Keratinocyte (primary cell): ENCODE results near the gene GTF2IRD1. TPM values are rescaled to one million over a fixed set of nuclear protein-coding genes. Genes with fewer than 3 reads are reported as not detected.
"Not testable (repeated sequence)": the region's sequence is repeated elsewhere in the genome, so short reads cannot be mapped to it uniquely, and the experiment has no call there.

Experiments
- DNase-seq: peaks from one replicate; pipeline ENCODE4 v3.0.0-alpha.2; 2011; ENCODE audit warnings: low read depth, missing footprints, low spot score
- FAIRE-seq: peaks from 2 replicates; lab custom pipeline; 2011; peaks lifted over from hg19 to GRCh38; lab: Jason Lieb, UNC
- H2AFZ ChIP-seq: 2 replicates; pipeline ENCODE4 v1.6.0; 2012; ENCODE audit warnings: low read length, control low read depth, inconsistent platforms; ENCODE audit not compliant: control insufficient read depth
- H3K27ac ChIP-seq: 2 replicates; pipeline ENCODE4 v1.5.1; 2011; ENCODE audit warnings: low read length; ENCODE audit not compliant: control insufficient read depth, insufficient read depth
- H3K27me3 ChIP-seq: 3 replicates; pipeline ENCODE4 v1.6.0; 2011; ENCODE audit warnings: low read length; ENCODE audit not compliant: control insufficient read depth, insufficient read depth; ENCODE audit errors: extremely low read depth
- H3K36me3 ChIP-seq, 2 experiments: 2 replicates in 1 of 2; 3 replicates in 1 of 2; pipeline ENCODE4 v1.5.1; 2011; ENCODE audit warnings: low read length in 2 of 2, mild to moderate bottlenecking in 1 of 2; ENCODE audit not compliant: control insufficient read depth in 2 of 2, insufficient read depth in 2 of 2; ENCODE audit errors: extremely low read depth in 1 of 2
- H3K4me1 ChIP-seq: 3 replicates; pipeline ENCODE4 v1.5.1; 2011; ENCODE audit warnings: low read length; ENCODE audit not compliant: control insufficient read depth, insufficient read depth; ENCODE audit errors: extremely low read depth
- H3K4me2 ChIP-seq: 3 replicates; pipeline ENCODE4 v1.6.0; 2011; ENCODE audit warnings: low read depth, low read length; ENCODE audit not compliant: control insufficient read depth, insufficient read depth; ENCODE audit errors: extremely low read depth
- H3K4me3 ChIP-seq, 3 experiments: fragments of 200-600 bp in 1 of 3; sonication (generic) in 1 of 3; 2 replicates in 2 of 3; 3 replicates in 1 of 3; pipeline ENCODE4 v1.5.1; 2011 to 2016; ENCODE audit warnings: low read length in 3 of 3, mild to moderate bottlenecking in 3 of 3, control low read depth in 2 of 3, inconsistent platforms in 1 of 3, low read depth in 1 of 3, mixed read lengths in 1 of 3, mixed run types in 1 of 3, moderate library complexity in 1 of 3; ENCODE audit not compliant: control insufficient read depth in 2 of 3, insufficient read depth in 2 of 3; ENCODE audit errors: extremely low read depth in 1 of 3
- H3K79me2 ChIP-seq: 2 replicates; pipeline ENCODE4 v1.6.0; 2012; ENCODE audit warnings: low read length; ENCODE audit not compliant: control insufficient read depth, insufficient read depth
- H3K9ac ChIP-seq: 3 replicates; pipeline ENCODE4 v1.6.0; 2011; ENCODE audit warnings: low read length; ENCODE audit not compliant: control insufficient read depth, insufficient read depth; ENCODE audit errors: extremely low read depth
- H3K9me1 ChIP-seq: 3 replicates; pipeline ENCODE4 v1.6.0; 2011; ENCODE audit warnings: low read length; ENCODE audit not compliant: control insufficient read depth, insufficient read depth; ENCODE audit errors: extremely low read depth
- H3K9me3 ChIP-seq: 2 replicates; pipeline ENCODE4 v1.5.1; 2012; ENCODE audit warnings: low read depth, low read length; ENCODE audit not compliant: control insufficient read depth
- H4K20me1 ChIP-seq: 3 replicates; pipeline ENCODE4 v1.6.0; 2011; ENCODE audit warnings: low read length; ENCODE audit not compliant: control insufficient read depth, insufficient read depth; ENCODE audit errors: extremely low read depth
- CTCF ChIP-seq, 3 experiments: IDR thresholded peaks in 1 of 3; conservative IDR thresholded peaks in 1 of 3; optimal IDR thresholded peaks in 1 of 3; 2 replicates in 2 of 3; 3 replicates in 1 of 3; pipeline versions ENCODE3 to v1.5.1; 2011; ENCODE audit warnings: low read length in 3 of 3, mild to moderate bottlenecking in 3 of 3, moderate library complexity in 2 of 3, control low read depth in 1 of 3, inconsistent platforms in 1 of 3; ENCODE audit not compliant: insufficient read depth in 2 of 3; ENCODE audit errors: extremely low read depth in 1 of 3
- EZH2 ChIP-seq: IDR thresholded peaks from one replicate; pipeline ENCODE4 v1.6.1; 2012; ENCODE audit warnings: inconsistent platforms, mild to moderate bottlenecking, low read length, moderate library complexity
- dilution Hi-C: fragments of 300-500 bp; cut with MboI; formaldehyde crosslinking; loops from one replicate; pipeline ENCODE4 v1.7.0; 2020; ENCODE audit warnings: low sequenced_read_pairs; ENCODE audit not compliant: extremely low pct_ligation_motif_present
- polyA plus RNA-seq, 5 experiments: library from polyadenylated mRNA; depleted of rRNA in 3 of 5; stranded (reverse) in 3 of 5; stranded (forward) in 1 of 5; unstranded in 1 of 5; fragments of >200 nt; gene quantifications; 1 replicate in 1 of 5; 2 replicates in 3 of 5; 3 replicates in 1 of 5; pipeline versions ENCODE4 v1.2.1 to v1.2.3, GENCODE V29; 2011 to 2012; ENCODE audit warnings: missing spikeins in 2 of 5, low read depth in 1 of 5, low replicate concordance in 1 of 5

Gene GTF2IRD1
- polyA plus RNA-seq, 1 donor (not counting 4 experiments of a cell fraction or from before 2014, with no cell fraction given) = 19.4 TPM

- no peak for FAIRE-seq
- H4K20me1 ChIP-seq = no peaks in the 10 kb centered on the region
- no peaks in the 10 kb centered on the region for H3K79me2 ChIP-seq
- dilution Hi-C loops = no loop called here
- no peak overlapping the region for H3K4me2 ChIP-seq
- DNase-seq = no peak
- H3K9me1 ChIP-seq = no peaks in the 10 kb centered on the region
- no peaks in the 10 kb centered on the region for H3K27me3 ChIP-seq
- H3K36me3 ChIP-seq = no peaks in the 10 kb centered on the region
- no peak overlapping the region for H2AFZ ChIP-seq
- no peak overlapping the region for H3K27ac ChIP-seq
- no peaks in the 10 kb centered on the region for H3K4me1 ChIP-seq
- H3K9ac ChIP-seq = no peak overlapping the region
- no peaks in the 10 kb centered on the region for H3K9me3 ChIP-seq
- H3K4me3 ChIP-seq = no peak overlapping the region
- TF ChIP-seq CTCF (optimal IDR thresholded peaks at IDR 0.05 in 1 of 3, IDR thresholded peaks at IDR 0.05 in 1 of 3, conservative IDR thresholded peaks at IDR 0.05 in 1 of 3; ENCODE audit: extremely low read depth in 1 of 3, insufficient read depth in 2 of 3, low read length in 3 of 3) (no peak), EZH2 (no peak)
Measured at GRCh38 chr7:74429153-74429747, 24.5 kb upstream of the GTF2IRD1 start.

- H2AFZ ChIP-seq, H3K9ac ChIP-seq, DNase-seq, H3K36me3 ChIP-seq, H3K27ac ChIP-seq, H3K9me1 ChIP-seq, H3K4me3 ChIP-seq, H3K4me1 ChIP-seq, H3K9me3 ChIP-seq, H3K4me2 ChIP-seq, dilution Hi-C loops, H3K79me2 ChIP-seq, FAIRE-seq, H3K27me3 ChIP-seq, H4K20me1 ChIP-seq: not testable (repeated sequence)
Measured at GRCh38 chr7:74430409-74430808, 23.3 kb upstream of the GTF2IRD1 start.

- H3K4me1 ChIP-seq = no peaks in the 10 kb centered on the region
- no peaks in the 10 kb centered on the region for H3K79me2 ChIP-seq
- no peak for TF ChIP-seq CTCF (optimal IDR thresholded peaks at IDR 0.05 in 1 of 3, IDR thresholded peaks at IDR 0.05 in 1 of 3, conservative IDR thresholded peaks at IDR 0.05 in 1 of 3; ENCODE audit: extremely low read depth in 1 of 3, insufficient read depth in 2 of 3, low read length in 3 of 3)
- no peaks in the 10 kb centered on the region for H3K36me3 ChIP-seq
- no peak overlapping the region for H3K4me3 ChIP-seq
- no peak overlapping the region for H2AFZ ChIP-seq
- no peak overlapping the region for H3K27ac ChIP-seq
- H3K27me3 ChIP-seq = no peaks in the 10 kb centered on the region
- dilution Hi-C loops = no loop called here
- H3K4me2 ChIP-seq = no peak overlapping the region
- DNase-seq = no peak
- H4K20me1 ChIP-seq = no peaks in the 10 kb centered on the region
- no peaks in the 10 kb centered on the region for H3K9me1 ChIP-seq
- FAIRE-seq = no peak
- H3K9ac ChIP-seq = no peak overlapping the region
- H3K9me3 ChIP-seq = no peaks in the 10 kb centered on the region
Measured at GRCh38 chr7:74430961-74431466, 22.7 kb upstream of the GTF2IRD1 start.

GRCh38 chr7:74437291-74437571, 16.5 kb upstream of the GTF2IRD1 start:
- dilution Hi-C loops, H3K9me3 ChIP-seq, H3K79me2 ChIP-seq, H3K36me3 ChIP-seq, H2AFZ ChIP-seq, H3K9ac ChIP-seq, H3K4me2 ChIP-seq, H3K4me1 ChIP-seq, DNase-seq, H3K4me3 ChIP-seq, H4K20me1 ChIP-seq, FAIRE-seq, H3K27ac ChIP-seq, H3K9me1 ChIP-seq, H3K27me3 ChIP-seq: not testable (repeated sequence)
